Progenitor cell of endocrine pancreas (in vitro differentiated cells): ENCODE results near the gene CCDC97. TPM values are rescaled to one million over a fixed set of nuclear protein-coding genes. Genes with fewer than 3 reads are reported as not detected.

Experiments
- DNase-seq: peaks from one replicate; pipeline ENCODE4 v3.0.0; 2021; ENCODE audit warnings: low spot score; ENCODE audit not compliant: unreplicated experiment
- H3K27ac Mint-ChIP-seq: 2 replicates; pipeline ENCODE4 v1.8.0; 2021; ENCODE audit warnings: mild to moderate bottlenecking, moderate library complexity, mixed read lengths
- H3K27me3 Mint-ChIP-seq: 2 replicates; pipeline ENCODE4 v1.8.0; 2021; ENCODE audit warnings: mixed read lengths
- H3K36me3 Mint-ChIP-seq: 2 replicates; pipeline ENCODE4 v1.8.0; 2022; ENCODE audit warnings: mixed read lengths; ENCODE audit not compliant: insufficient read depth
- H3K4me1 Mint-ChIP-seq: 2 replicates; pipeline ENCODE4 v1.8.0; 2021; ENCODE audit warnings: low read depth, mixed read lengths
- H3K4me3 Mint-ChIP-seq: 2 replicates; pipeline ENCODE4 v1.8.0; 2021; ENCODE audit warnings: low read depth, mild to moderate bottlenecking, moderate library complexity, mixed read lengths
- H3K9me3 Mint-ChIP-seq: 2 replicates; pipeline ENCODE4 v1.8.0; 2021; ENCODE audit warnings: low read depth, mixed read lengths
- total RNA-seq: library from RNA; stranded (reverse); gene quantifications from 2 replicates; pipeline ENCODE4 v1.2.1, GENCODE V29; 2021
- TF ChIP-seq, protein P1 (sequence below): fragments of 200-600 bp; sonication (generic); IDR thresholded peaks from one replicate; pipeline ENCODE4 v1.5.0; 2021; ENCODE audit warnings: antibody characterized with exemption, mild to moderate bottlenecking; ENCODE audit not compliant: unreplicated experiment

The CCDC97 gene
- total RNA-seq, 1 donor from 2014 or later: 46.5 TPM

- H3K9me3 Mint-ChIP-seq: no peaks in the 10 kb centered on the region
- H3K4me1 Mint-ChIP-seq: peaks cover 19% of the 10 kb centered on the region
- H3K27me3 Mint-ChIP-seq: no peaks in the 10 kb centered on the region
- TF ChIP-seq, protein P1, sequence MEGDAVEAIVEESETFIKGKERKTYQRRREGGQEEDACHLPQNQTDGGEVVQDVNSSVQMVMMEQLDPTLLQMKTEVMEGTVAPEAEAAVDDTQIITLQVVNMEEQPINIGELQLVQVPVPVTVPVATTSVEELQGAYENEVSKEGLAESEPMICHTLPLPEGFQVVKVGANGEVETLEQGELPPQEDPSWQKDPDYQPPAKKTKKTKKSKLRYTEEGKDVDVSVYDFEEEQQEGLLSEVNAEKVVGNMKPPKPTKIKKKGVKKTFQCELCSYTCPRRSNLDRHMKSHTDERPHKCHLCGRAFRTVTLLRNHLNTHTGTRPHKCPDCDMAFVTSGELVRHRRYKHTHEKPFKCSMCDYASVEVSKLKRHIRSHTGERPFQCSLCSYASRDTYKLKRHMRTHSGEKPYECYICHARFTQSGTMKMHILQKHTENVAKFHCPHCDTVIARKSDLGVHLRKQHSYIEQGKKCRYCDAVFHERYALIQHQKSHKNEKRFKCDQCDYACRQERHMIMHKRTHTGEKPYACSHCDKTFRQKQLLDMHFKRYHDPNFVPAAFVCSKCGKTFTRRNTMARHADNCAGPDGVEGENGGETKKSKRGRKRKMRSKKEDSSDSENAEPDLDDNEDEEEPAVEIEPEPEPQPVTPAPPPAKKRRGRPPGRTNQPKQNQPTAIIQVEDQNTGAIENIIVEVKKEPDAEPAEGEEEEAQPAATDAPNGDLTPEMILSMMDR: no peak
- H3K4me3 Mint-ChIP-seq: no peak overlapping the region
- no peak for DNase-seq
- H3K36me3 Mint-ChIP-seq: peaks cover 22% of the 10 kb centered on the region
- no peak overlapping the region for H3K27ac Mint-ChIP-seq
Measured at GRCh38 chr19:41319500-41320184, 9.7 kb downstream of the CCDC97 start.

DNA sequence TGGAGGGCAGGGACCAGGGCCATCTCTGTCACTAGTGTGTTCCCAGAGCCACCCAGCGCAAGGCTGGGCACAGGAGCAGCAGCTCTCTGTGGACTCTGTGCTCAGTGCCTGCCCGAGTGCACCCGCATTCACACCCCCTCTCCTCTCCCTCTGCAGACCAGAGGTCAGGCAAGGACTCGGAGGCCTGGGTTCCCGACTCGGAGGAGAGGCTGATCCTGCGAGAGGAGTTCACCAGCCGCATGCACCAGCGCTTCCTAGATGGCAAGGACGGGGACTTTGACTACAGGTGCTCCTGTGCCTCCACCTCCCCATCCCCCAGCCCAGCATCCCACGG is 10.2 kb downstream of the CCDC97 start:
- H3K4me1 Mint-ChIP-seq: peaks cover 22% of the 10 kb centered on the region
- TF ChIP-seq, protein P1: no peak
- no peaks in the 10 kb centered on the region for H3K27me3 Mint-ChIP-seq
- no peaks in the 10 kb centered on the region for H3K9me3 Mint-ChIP-seq
- peaks cover 22% of the 10 kb centered on the region for H3K36me3 Mint-ChIP-seq
- H3K27ac Mint-ChIP-seq: no peak overlapping the region
- DNase-seq: no peak
- no peak overlapping the region for H3K4me3 Mint-ChIP-seq

DNA sequence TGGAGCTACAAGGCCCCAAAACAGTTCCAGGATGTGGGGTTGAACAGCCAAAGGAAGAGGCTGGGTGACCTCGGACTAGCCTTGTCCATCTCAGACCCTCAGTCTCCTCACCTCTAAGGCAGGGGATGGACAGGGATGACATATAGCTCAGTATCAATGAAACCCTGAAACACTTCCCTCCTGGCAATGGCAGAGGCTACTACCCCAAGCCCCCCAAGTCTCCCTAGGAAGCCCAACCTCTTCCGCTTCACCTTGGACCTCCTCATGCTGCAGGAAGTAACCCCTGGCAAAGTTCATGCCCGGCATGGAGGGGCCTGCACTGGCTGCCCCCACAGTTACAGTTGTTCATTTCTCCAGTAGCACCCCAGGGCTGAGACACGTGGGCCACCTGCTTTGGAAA is 10.6 kb downstream of the CCDC97 start:
- no peaks in the 10 kb centered on the region for H3K9me3 Mint-ChIP-seq
- TF ChIP-seq, protein P1: no peak
- no peak overlapping the region for H3K4me3 Mint-ChIP-seq
- H3K27ac Mint-ChIP-seq: no peak overlapping the region
- no peaks in the 10 kb centered on the region for H3K27me3 Mint-ChIP-seq
- DNase-seq: no peak
- H3K36me3 Mint-ChIP-seq: peaks cover 22% of the 10 kb centered on the region
- H3K4me1 Mint-ChIP-seq: peaks cover 26% of the 10 kb centered on the region

GRCh38 chr19:41321204-41321599 is 11.2 kb downstream of the CCDC97 start:
- Mint-ChIP-seq H3K4me1 (peaks cover 28% of the 10 kb centered on the region), H3K27ac (no peak overlapping the region), H3K36me3 (peaks cover 20% of the 10 kb centered on the region), H3K27me3 (peaks cover under 1% of the 10 kb centered on the region), H3K4me3 (no peak overlapping the region), H3K9me3 (no peaks in the 10 kb centered on the region)
- TF ChIP-seq, protein P1: no peak
- DNase-seq: no peak

DNA sequence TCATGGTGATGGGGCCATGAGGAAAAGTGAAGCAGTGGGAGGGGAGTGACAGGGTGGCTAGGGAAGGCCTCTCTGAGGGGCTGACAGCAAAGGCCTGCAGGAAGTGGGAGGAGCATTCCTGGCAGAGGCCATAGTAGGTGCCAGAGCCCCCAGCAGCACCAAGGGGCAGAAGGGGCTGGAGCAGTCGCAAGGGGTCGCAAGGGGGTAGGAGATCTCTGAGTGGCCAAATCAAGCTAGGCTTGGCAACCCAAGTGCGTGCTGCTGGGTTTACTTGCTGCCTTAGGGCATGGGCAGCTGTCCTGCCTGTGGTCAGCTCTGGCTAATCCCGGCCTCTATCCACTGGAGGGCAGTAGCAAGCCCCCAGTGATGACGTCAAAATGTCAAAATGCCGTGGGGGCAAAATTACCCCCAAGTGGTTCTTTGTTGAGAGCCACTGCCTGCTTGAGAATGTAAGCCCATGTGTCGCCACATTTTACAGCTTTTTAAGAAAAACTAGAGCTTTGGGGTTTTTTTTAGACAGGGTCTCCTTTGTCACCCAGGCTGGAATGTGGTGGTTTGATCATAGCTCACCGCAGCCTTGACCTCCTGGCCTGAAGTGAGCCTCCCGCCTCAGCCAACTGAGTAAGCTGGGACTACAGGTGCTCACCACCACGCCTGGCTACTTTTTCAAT is 11.8 kb downstream of the CCDC97 start:
- TF ChIP-seq, protein P1: peak; percentile 69
- Mint-ChIP-seq H3K36me3 (peaks cover 14% of the 10 kb centered on the region), H3K4me1 (peaks cover 31% of the 10 kb centered on the region), H3K27ac (no peak overlapping the region), H3K9me3 (no peaks in the 10 kb centered on the region), H3K4me3 (no peak overlapping the region), H3K27me3 (peaks cover 3% of the 10 kb centered on the region)
- peak; percentile 36 for DNase-seq
